ENCODE data around the gene PTPRQ. TPM values are rescaled to one million over a fixed set of nuclear protein-coding genes. Genes with fewer than 3 reads are reported as not detected.

PTPRQ gene
- total and polyA plus RNA-seq, 10 donors, result under 0.01 to 0.09 (median 0.03) TPM; not detected in 7

- Histone ChIP-seq H3K36me3 (no peaks in the 10 kb centered on the region), H3K27ac (no peak overlapping the region), H3K4me1 (no peaks in the 10 kb centered on the region), H3K4me3 (no peak overlapping the region), H3K27me3 (replicated peaks in 1 of 7) (no peaks in the 10 kb centered on the region), H3K9me3 (no peaks in the 10 kb centered on the region)
- DNase-seq, result no peak
- TF ChIP-seq CTCF (IDR thresholded peaks at IDR 0.05 in 8 of 11, conservative IDR thresholded peaks at IDR 0.05 in 3 of 11) (no peak), POLR2A (IDR thresholded peaks at IDR 0.05) (no peak), POLR2AphosphoS5 (IDR thresholded peaks at IDR 0.05) (no peak)
- intact Hi-C loops (cut with DNase I; ENCODE audit: low total_unique reads), result no loop called here
- WGBS, 5 donors, result 80 to 90% (median 87%) methylated on average over 3 of the region's 3 CpGs
Observed at GRCh38 chr12:80549298-80549697, 105.3 kb downstream of the PTPRQ start.

GRCh38 chr12:80551897-80552296 lies 107.9 kb downstream of the PTPRQ start:
- no peak overlapping the region for H3K4me3 ChIP-seq
- no peaks in the 10 kb centered on the region for H3K36me3 ChIP-seq
- H3K27ac ChIP-seq, result no peak overlapping the region
- DNase-seq, result no peak
- H3K9me3 ChIP-seq, result no peaks in the 10 kb centered on the region
- H3K4me1 ChIP-seq, result no peaks in the 10 kb centered on the region
- 68 to 85% (median 77%) methylated on average over 1 of the region's 1 CpG for WGBS, 5 donors
- no peaks in the 10 kb centered on the region for H3K27me3 ChIP-seq (replicated peaks in 1 of 7)
- TF ChIP-seq POLR2AphosphoS5 (IDR thresholded peaks at IDR 0.05), result no peak
- TF ChIP-seq CTCF (IDR thresholded peaks at IDR 0.05 in 8 of 11, conservative IDR thresholded peaks at IDR 0.05 in 3 of 11), result no peak
- TF ChIP-seq POLR2A (IDR thresholded peaks at IDR 0.05), result no peak
- intact Hi-C loops (cut with DNase I; ENCODE audit: low total_unique reads), result no loop called here

GRCh38 chr12:80553316-80553715 lies 109.3 kb downstream of the PTPRQ start:
- intact Hi-C loops (cut with DNase I; ENCODE audit: low total_unique reads), result no loop called here
- Histone ChIP-seq H3K9me3 (no peaks in the 10 kb centered on the region), H3K4me3 (no peak overlapping the region), H3K27me3 (replicated peaks in 1 of 7) (no peaks in the 10 kb centered on the region), H3K4me1 (no peaks in the 10 kb centered on the region), H3K36me3 (no peaks in the 10 kb centered on the region), H3K27ac (no peak overlapping the region)
- TF ChIP-seq POLR2AphosphoS5 (IDR thresholded peaks at IDR 0.05), result no peak
- TF ChIP-seq POLR2A (IDR thresholded peaks at IDR 0.05), result no peak
- no peak for TF ChIP-seq CTCF (IDR thresholded peaks at IDR 0.05 in 8 of 11, conservative IDR thresholded peaks at IDR 0.05 in 3 of 11)
- DNase-seq, result no peak
- 74 to 95% (median 88%) methylated on average over 3 of the region's 3 CpGs for WGBS, 5 donors

GRCh38 chr12:80556566-80556965 lies 112.5 kb downstream of the PTPRQ start:
- Histone ChIP-seq H3K27ac (no peak overlapping the region), H3K4me3 (no peak overlapping the region), H3K9me3 (no peaks in the 10 kb centered on the region), H3K4me1 (no peaks in the 10 kb centered on the region), H3K36me3 (no peaks in the 10 kb centered on the region), H3K27me3 (replicated peaks in 1 of 7) (no peaks in the 10 kb centered on the region)
- WGBS, 5 donors, result 78 to 95% (median 89%) methylated on average over 1 of the region's 1 CpG
- DNase-seq, result no peak
- TF ChIP-seq POLR2A (IDR thresholded peaks at IDR 0.05), result no peak
- no peak for TF ChIP-seq CTCF (IDR thresholded peaks at IDR 0.05 in 8 of 11, conservative IDR thresholded peaks at IDR 0.05 in 3 of 11)
- intact Hi-C loops (cut with DNase I; ENCODE audit: low total_unique reads), result no loop called here

All from spleen (tissue), 11 donors.